Calu3 (cell line): ENCODE measurements around the gene RERE. TPM values are rescaled to one million over a fixed set of nuclear protein-coding genes. Genes with fewer than 3 reads are reported as not detected.
A peak's percentile ranks its signal among the peaks of the same experiment; 100 is the strongest.

Experiments
- BruUV-seq: library from RNA; stranded (reverse); fragments of 400-500 nt; replicated peaks from 2 replicates; lab custom pipeline; 2021; lab: Mats Ljungman, UMichigan
- CTCF ChIA-PET: fragments of 300-600 bp; sonication (Branson Sonifier 250); formaldehyde crosslinking; loops from one replicate; lab custom pipeline; 2022; ENCODE audit warnings: antibody characterized with exemption; lab: Charles Lee
- DNase-seq: peaks from one replicate; pipeline ENCODE4 v3.0.0; 2022
- H3K27ac Mint-ChIP-seq: one replicate; pipeline ENCODE4 v1.8.0; 2022; ENCODE audit warnings: mixed read lengths; ENCODE audit not compliant: unreplicated experiment
- H3K27me3 Mint-ChIP-seq: one replicate; pipeline ENCODE4 v1.8.0; 2022; ENCODE audit warnings: mixed read lengths; ENCODE audit not compliant: unreplicated experiment
- H3K36me3 Mint-ChIP-seq: one replicate; pipeline ENCODE4 v1.8.0; 2022; ENCODE audit warnings: mild to moderate bottlenecking, moderate library complexity, mixed read lengths; ENCODE audit not compliant: insufficient read depth, unreplicated experiment
- H3K4me1 Mint-ChIP-seq: one replicate; pipeline ENCODE4 v1.8.0; 2022; ENCODE audit warnings: mild to moderate bottlenecking, low read depth, mixed read lengths; ENCODE audit not compliant: unreplicated experiment
- H3K4me3 Mint-ChIP-seq: one replicate; pipeline ENCODE4 v1.8.0; 2022; ENCODE audit warnings: mild to moderate bottlenecking, low read depth, moderate library complexity, mixed read lengths; ENCODE audit not compliant: unreplicated experiment
- H3K9me3 Mint-ChIP-seq: one replicate; pipeline ENCODE4 v1.8.0; 2022; ENCODE audit warnings: low read depth, mixed read lengths; ENCODE audit not compliant: unreplicated experiment
- CTCF ChIP-seq: fragments of 200-600 bp; IDR thresholded peaks from one replicate; pipeline ENCODE4 v1.8.0; 2022; ENCODE audit warnings: antibody characterized with exemption; ENCODE audit not compliant: unreplicated experiment
- intact Hi-C: fragments of 100-400 bp; cut with micrococcal nuclease; formaldehyde crosslinking; loops from one replicate; pipeline ENCODE4 v1.10.0; 2022; ENCODE audit not compliant: unreplicated experiment
- total RNA-seq: library from RNA; stranded (reverse); gene quantifications from 2 replicates; pipeline ENCODE4 v1.2.3, GENCODE V29; 2022

RERE gene
- total RNA-seq, 1 experiment from 2014 or later: 45.9 TPM

- no TSS peak for BruUV-seq
- DNase-seq: peak; percentile 7
- no peaks in the 10 kb centered on the region for H3K27me3 Mint-ChIP-seq
- CTCF ChIA-PET: interaction anchor here (1.5 kb wide), 1 partner anchor 34 kb away, joined by 5 read pairs; no protein-coding TSS in a partner anchor
- TF ChIP-seq CTCF: no peak
- H3K27ac Mint-ChIP-seq: peak overlapping the region; percentile 89
- H3K4me1 Mint-ChIP-seq: peaks cover 39% of the 10 kb centered on the region
- intact Hi-C loops: loop anchor here (5.0 kb wide), 1 partner anchor 73 kb away; no protein-coding TSS in a partner anchor
- H3K9me3 Mint-ChIP-seq: no peaks in the 10 kb centered on the region
- H3K36me3 Mint-ChIP-seq: peaks cover 30% of the 10 kb centered on the region
- H3K4me3 Mint-ChIP-seq: peak overlapping the region; percentile 81
Observed at GRCh38 chr1:8814865-8815264, 2.6 kb downstream of the RERE start.

GRCh38 chr1:8813991-8814390 lies 3.4 kb downstream of the RERE start:
- CTCF ChIA-PET: interaction anchor here (1.3 kb wide), 1 partner anchor 74 kb away, joined by 4 read pairs; no protein-coding TSS in a partner anchor
- intact Hi-C loops: no loop called here
- no peaks in the 10 kb centered on the region for H3K9me3 Mint-ChIP-seq
- no peak overlapping the region for H3K4me3 Mint-ChIP-seq
- H3K27me3 Mint-ChIP-seq: no peaks in the 10 kb centered on the region
- H3K36me3 Mint-ChIP-seq: peaks cover 30% of the 10 kb centered on the region
- no TSS peak for BruUV-seq
- no peak for DNase-seq
- H3K27ac Mint-ChIP-seq: peak overlapping the region; percentile 12
- TF ChIP-seq CTCF: no peak
- peaks cover 39% of the 10 kb centered on the region for H3K4me1 Mint-ChIP-seq

- no peak for DNase-seq
- no TSS peak for BruUV-seq
- Mint-ChIP-seq H3K4me3 (peak overlapping the region; percentile 52), H3K4me1 (peaks cover 36% of the 10 kb centered on the region), H3K27me3 (no peaks in the 10 kb centered on the region), H3K27ac (peak overlapping the region; percentile 88), H3K9me3 (no peaks in the 10 kb centered on the region), H3K36me3 (peaks cover 27% of the 10 kb centered on the region)
- CTCF ChIA-PET: interaction anchor here (0.5 to 1.4 kb wide), 4 partner anchors 36 to 900 kb away, joined by 3 to 5 read pairs (median 4); no protein-coding TSS in a partner anchor
- intact Hi-C loops: no loop called here
- TF ChIP-seq CTCF: no peak
Observed at GRCh38 chr1:8813016-8813763, 4.2 kb downstream of the RERE start.

- TF ChIP-seq CTCF: no peak
- CTCF ChIA-PET: interaction anchor here (0.7 to 1.4 kb wide), 2 partner anchors 14 to 37 kb away, joined by 3 to 5 read pairs; no protein-coding TSS in a partner anchor
- DNase-seq: no peak
- H3K27me3 Mint-ChIP-seq: no peaks in the 10 kb centered on the region
- H3K27ac Mint-ChIP-seq: no peak overlapping the region
- H3K4me1 Mint-ChIP-seq: peaks cover 31% of the 10 kb centered on the region
- H3K9me3 Mint-ChIP-seq: no peaks in the 10 kb centered on the region
- peaks cover 16% of the 10 kb centered on the region for H3K36me3 Mint-ChIP-seq
- H3K4me3 Mint-ChIP-seq: no peak overlapping the region
- intact Hi-C loops: no loop called here
- no TSS peak for BruUV-seq
Observed at GRCh38 chr1:8812081-8812480, 5.4 kb downstream of the RERE start.
